K562 (cell line): ENCODE data around the gene NEB. TPM values are rescaled to one million over a fixed set of nuclear protein-coding genes. Genes with fewer than 3 reads are reported as not detected.

Experiments
- HIVEP1 ChIP-seq: fragments of 250-450 bp; sonication (Bioruptor Pico); IDR thresholded peaks from 2 replicates; pipeline ENCODE4 v1.4.0; 2020; ENCODE audit warnings: mild to moderate bottlenecking
- HMBOX1 ChIP-seq: sonication (generic); IDR thresholded peaks from 2 replicates; pipeline ENCODE4 v1.6.1; 2016
- HNRNPLL ChIP-seq: fragments of 200-400 bp; formaldehyde crosslinking; IDR thresholded peaks from 2 replicates; pipeline ENCODE4 v1.6.1; 2017; ENCODE audit warnings: low read length, low read depth, mild to moderate bottlenecking; ENCODE audit not compliant: poor library complexity, severe bottlenecking
- KDM5B ChIP-seq: fragments of 200-600 bp; sonication (generic); IDR thresholded peaks from 2 replicates; pipeline ENCODE4 v1.6.1; 2012; ENCODE audit warnings: low read depth, mild to moderate bottlenecking, moderate library complexity, low read length, control low read depth, inconsistent platforms; ENCODE audit not compliant: insufficient replicate concordance
- MECOM ChIP-seq: fragments of 250-450 bp; sonication (Bioruptor Pico); IDR thresholded peaks from 2 replicates; pipeline ENCODE4 v1.8.0; 2022; ENCODE audit warnings: inconsistent platforms
- MYBL2 ChIP-seq, 2 experiments: fragments of 450-650 bp in 1 of 2; sonication (generic) in 1 of 2; formaldehyde crosslinking in 1 of 2; IDR thresholded peaks; 2 replicates each; pipeline versions ENCODE4 v1.6.1 to v1.8.1; 2017 to 2022; ENCODE audit warnings: borderline replicate concordance in 1 of 2, inconsistent platforms in 1 of 2, low read depth in 1 of 2, mild to moderate bottlenecking in 1 of 2, missing genetic modification reagents in 1 of 2, moderate library complexity in 1 of 2
- NR4A1 ChIP-seq, 2 experiments: fragments of 250-450 bp in 1 of 2; fragments of 450-650 bp in 1 of 2; sonication (Bioruptor Pico) in 1 of 2; IDR thresholded peaks; 2 replicates each; pipeline versions ENCODE4 v1.4.0 to v1.6.1; 2016 to 2020; ENCODE audit warnings: mild to moderate bottlenecking in 2 of 2, missing compliant biosample characterization in 1 of 2, missing genetic modification characterization in 1 of 2, moderate library complexity in 1 of 2
- PCBP2 ChIP-seq: fragments of 200-400 bp; formaldehyde crosslinking; IDR thresholded peaks from 2 replicates; pipeline ENCODE4 v1.6.1; 2018; ENCODE audit warnings: low read length, low read depth, mild to moderate bottlenecking, moderate library complexity; ENCODE audit not compliant: poor library complexity, severe bottlenecking
- PTTG1 ChIP-seq: fragments of 450-650 bp; IDR thresholded peaks from 2 replicates; pipeline ENCODE4 v1.6.1; 2016; ENCODE audit warnings: low read depth, mild to moderate bottlenecking, missing genetic modification characterization, missing compliant biosample characterization
- SMARCA4 ChIP-seq: fragments of 450-650 bp; IDR thresholded peaks from 2 replicates; pipeline ENCODE4 v1.6.1; 2016
- SREBF1 ChIP-seq: fragments of 150-350 bp; IDR thresholded peaks from 2 replicates; pipeline ENCODE4 v1.6.1; 2014; ENCODE audit warnings: antibody characterized with exemption, low read depth, low read length, borderline replicate concordance
- THRA ChIP-seq: fragments of 450-650 bp; IDR thresholded peaks from 2 replicates; pipeline ENCODE4 v1.6.1; 2017; ENCODE audit warnings: mild to moderate bottlenecking, moderate library complexity
- ZBTB40 ChIP-seq, 2 experiments: fragments of 450-650 bp in 1 of 2; sonication (generic) in 1 of 2; formaldehyde crosslinking in 1 of 2; IDR thresholded peaks; 2 replicates each; pipeline versions ENCODE4 v1.7.1 to v1.9.0; 2016 to 2022; ENCODE audit warnings: inconsistent platforms in 1 of 2, mild to moderate bottlenecking in 1 of 2, missing genetic modification reagents in 1 of 2
- ZNF280A ChIP-seq: fragments of 450-650 bp; IDR thresholded peaks from 2 replicates; pipeline ENCODE4 v1.6.1; 2018; ENCODE audit warnings: mild to moderate bottlenecking, low read depth; ENCODE audit not compliant: partially characterized antibody
- polyA plus RNA-seq, 8 experiments: library from polyadenylated mRNA; depleted of rRNA in 4 of 8; stranded (reverse) in 5 of 8; unstranded in 3 of 8; fragments of >200 nt; fragmentation: Nextera tagmentation in 2 of 8; fragmentation: Illumina TruSeq in 1 of 8; extraction: Ambion mirVana in 2 of 8; extraction: Trizol in 1 of 8; gene quantifications; 2 replicates each; pipeline versions ENCODE4 v1.2.1 to v1.2.3, GENCODE V29; 2011 to 2014; ENCODE audit warnings: inconsistent platforms in 1 of 8, missing spikeins in 1 of 8
- total RNA-seq, 7 experiments: library from RNA; depleted of rRNA in 6 of 7; stranded (reverse); fragments of >200 nt in 6 of 7; fragmentation: Illumina TruSeq in 2 of 7; extraction: Trizol in 2 of 7; gene quantifications; 2 replicates each; pipeline versions ENCODE4 v1.2.1 to v1.2.3, GENCODE V29; 2011 to 2021; ENCODE audit warnings: low replicate concordance in 1 of 7

Gene NEB
- total and polyA plus RNA-seq, 9 of the 15 experiments (the other 6 are each of a cell fraction or from before 2014, with no cell fraction given), result 1.7 to 3.8 (median 2.9) TPM

- TF ChIP-seq THRA (no peak), PTTG1 (tag) (no peak), MYBL2 (IDR thresholded peaks at IDR 0.05; ENCODE audit: low read depth) (no peak), MYBL2 (CRISPR knock-in tag; IDR thresholded peaks at IDR 0.05; ENCODE audit: borderline replicate concordance) (no peak), HNRNPLL (no peak), NR4A1 (CRISPR knock-in tag; IDR thresholded peaks at IDR 0.05) (no peak), NR4A1 (tag; IDR thresholded peaks at IDR 0.05) (no peak), SREBF1 (no peak), HMBOX1 (no peak), HIVEP1 (CRISPR knock-in tag) (no peak), SMARCA4 (peak; percentile 60), KDM5B (no peak), ZBTB40 (IDR thresholded peaks at IDR 0.05) (no peak), ZBTB40 (CRISPR knock-in tag; IDR thresholded peaks at IDR 0.05) (no peak), MECOM (no peak), ZNF280A (no peak), PCBP2 (no peak)
Observed at GRCh38 chr2:151767536-151767935, 33.3 kb upstream of the NEB start (continued).
